HUES48 (cell line): ENCODE data around the gene PLXDC2.

ENCODE experiments used
- H3K27ac ChIP-seq: one replicate; pipeline ENCODE4 v1.7.0; 2013; ENCODE audit warnings: low read depth, low read length, inconsistent platforms
- H3K27me3 ChIP-seq: 2 replicates; pipeline ENCODE4 v1.6.1; 2013; ENCODE audit warnings: mild to moderate bottlenecking, low read length; ENCODE audit not compliant: control insufficient read depth, insufficient read depth
- H3K36me3 ChIP-seq: 2 replicates; pipeline ENCODE4 v1.6.1; 2013; ENCODE audit warnings: low read length; ENCODE audit not compliant: control insufficient read depth, insufficient read depth
- H3K4me1 ChIP-seq: 2 replicates; pipeline ENCODE4 v1.6.1; 2013; ENCODE audit warnings: mild to moderate bottlenecking, low read length; ENCODE audit not compliant: control insufficient read depth, insufficient read depth
- H3K4me3 ChIP-seq: 2 replicates; pipeline ENCODE4 v1.5.1; 2013; ENCODE audit warnings: mild to moderate bottlenecking, low read depth, low read length
- H3K9ac ChIP-seq: 2 replicates; pipeline ENCODE4 v1.6.1; 2013; ENCODE audit warnings: mild to moderate bottlenecking, low read depth, low read length, moderate library complexity
- H3K9me3 ChIP-seq: 2 replicates; pipeline ENCODE4 v1.6.1; 2013; ENCODE audit warnings: low read length; ENCODE audit not compliant: control insufficient read depth, insufficient read depth

Gene PLXDC2

DNA sequence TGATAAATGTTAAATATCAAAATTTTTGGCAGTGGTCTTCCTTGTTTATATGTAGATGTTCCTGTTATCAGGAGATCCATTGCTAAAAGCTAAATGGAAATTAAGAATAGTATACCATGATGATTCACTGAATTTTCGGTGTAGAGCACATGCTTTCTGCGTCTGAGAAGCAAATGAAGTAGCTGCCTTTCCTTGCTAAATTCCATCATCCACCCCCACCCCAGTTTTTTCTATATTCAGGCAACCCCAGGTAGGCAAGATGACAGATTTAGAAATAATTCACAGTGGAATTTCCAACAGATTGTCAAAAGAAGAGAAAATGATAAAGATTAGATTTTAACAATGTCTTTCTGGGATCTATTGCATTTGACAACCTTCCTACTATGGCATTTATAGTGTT lies 231.9 kb downstream of the PLXDC2 start:
- H3K27me3 ChIP-seq, result no peaks in the 10 kb centered on the region
- 0 out of 2 replicates have a peak, but pooled peaks cover 4% of the 10 kb centered on the region for H3K4me1 ChIP-seq
- no peak overlapping the region for H3K9ac ChIP-seq
- H3K36me3 ChIP-seq, result peaks cover 16% of the 10 kb centered on the region; the same call in 1 of the 2 replicates
- H3K27ac ChIP-seq, result no peak overlapping the region
- no peak overlapping the region for H3K4me3 ChIP-seq
- H3K9me3 ChIP-seq, result peaks cover 6% of the 10 kb centered on the region; the same call in 1 of the 2 replicates

DNA sequence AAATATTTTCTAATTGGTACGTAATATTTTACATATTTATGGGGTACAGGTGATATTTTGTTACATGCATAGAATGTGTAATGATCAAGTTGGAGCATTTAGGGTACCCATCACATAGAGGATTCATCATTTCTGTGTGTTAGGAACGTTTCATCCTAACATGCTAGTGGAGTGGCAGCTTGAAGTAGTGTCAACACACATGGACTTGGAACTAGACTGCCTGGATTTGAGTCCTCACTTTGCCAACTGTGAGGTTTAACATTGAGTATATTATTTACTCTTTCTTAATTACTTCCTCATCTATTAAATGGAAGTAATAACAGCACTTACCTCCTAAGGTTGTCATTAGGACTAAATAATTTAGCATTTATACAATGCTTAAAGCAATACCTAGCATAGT lies 241.9 kb downstream of the PLXDC2 start:
- Histone ChIP-seq H3K36me3 (no peaks in the 10 kb centered on the region), H3K4me3 (no peak overlapping the region), H3K9me3 (peaks cover 8% of the 10 kb centered on the region; the same call in 1 of the 2 replicates), H3K4me1 (peaks cover 6% of the 10 kb centered on the region; the same call in 1 of the 2 replicates), H3K27me3 (no peaks in the 10 kb centered on the region), H3K27ac (no peak overlapping the region), H3K9ac (no peak overlapping the region)

DNA sequence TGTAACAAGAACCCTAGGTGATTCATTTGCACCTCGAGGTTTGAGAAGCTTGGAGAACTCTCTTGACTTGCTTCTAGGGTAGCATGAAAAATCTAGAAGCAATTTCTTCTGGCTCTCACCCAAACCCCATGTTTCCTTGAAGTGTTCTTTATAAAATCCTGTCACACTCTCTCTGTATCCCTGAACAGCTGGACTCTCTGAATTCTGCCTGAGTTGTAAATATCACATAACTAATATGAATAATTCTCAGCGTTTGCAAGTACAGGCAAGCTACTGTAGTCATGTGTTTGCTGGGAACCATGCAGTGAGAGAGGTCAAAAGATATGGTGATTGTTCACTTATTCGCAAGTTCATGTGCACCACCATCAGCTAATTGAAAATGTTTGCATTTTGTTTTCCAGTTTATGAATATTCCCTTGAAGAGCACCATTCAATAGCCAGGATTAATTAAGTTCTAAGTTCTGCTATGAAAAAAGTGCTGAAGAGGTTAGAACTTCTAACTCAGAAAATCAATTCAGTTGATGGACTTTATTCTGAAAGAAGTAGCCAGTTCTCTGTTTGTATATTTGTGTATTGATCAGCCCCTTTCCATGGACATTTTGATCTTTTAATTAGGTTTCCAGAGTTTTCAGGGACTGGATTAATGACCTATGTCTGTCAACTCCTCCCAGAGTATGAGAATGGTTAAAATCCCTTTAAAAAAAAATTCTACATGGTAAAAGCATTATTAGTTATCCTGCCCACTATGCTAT lies 243.0 kb downstream of the PLXDC2 start:
- Histone ChIP-seq H3K9ac (no peak overlapping the region), H3K4me3 (no peak overlapping the region), H3K4me1 (peaks cover 6% of the 10 kb centered on the region; the same call in 1 of the 2 replicates), H3K27me3 (no peaks in the 10 kb centered on the region), H3K27ac (no peak overlapping the region), H3K36me3 (no peaks in the 10 kb centered on the region), H3K9me3 (peaks cover 8% of the 10 kb centered on the region; the same call in 1 of the 2 replicates)

DNA sequence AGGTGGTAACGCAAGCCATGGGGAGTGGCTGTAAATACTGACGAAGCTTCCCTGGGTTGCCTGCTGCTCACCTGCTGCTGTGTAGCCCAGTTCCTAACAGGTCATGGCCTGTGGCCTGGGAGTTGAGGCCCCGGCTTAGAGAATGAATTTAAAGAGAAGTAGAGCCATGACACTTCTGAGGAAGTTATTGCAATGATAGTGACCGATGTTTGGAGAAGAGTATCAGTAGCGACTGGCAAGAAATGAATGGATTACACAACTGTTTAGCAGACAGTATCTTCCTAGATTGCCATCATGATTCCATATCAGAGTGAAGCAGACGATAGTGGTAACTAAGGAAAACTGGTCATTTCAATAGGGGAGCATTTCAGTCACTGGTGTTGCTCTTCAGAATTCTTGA lies 249.6 kb downstream of the PLXDC2 start:
- Histone ChIP-seq H3K4me1 (no peaks in the 10 kb centered on the region), H3K27ac (no peak overlapping the region), H3K9ac (no peak overlapping the region), H3K36me3 (peaks cover 2% of the 10 kb centered on the region; the same call in 1 of the 2 replicates), H3K27me3 (no peaks in the 10 kb centered on the region), H3K4me3 (no peak overlapping the region), H3K9me3 (0 out of 2 replicates have a peak, but pooled peaks cover 3% of the 10 kb centered on the region)

DNA sequence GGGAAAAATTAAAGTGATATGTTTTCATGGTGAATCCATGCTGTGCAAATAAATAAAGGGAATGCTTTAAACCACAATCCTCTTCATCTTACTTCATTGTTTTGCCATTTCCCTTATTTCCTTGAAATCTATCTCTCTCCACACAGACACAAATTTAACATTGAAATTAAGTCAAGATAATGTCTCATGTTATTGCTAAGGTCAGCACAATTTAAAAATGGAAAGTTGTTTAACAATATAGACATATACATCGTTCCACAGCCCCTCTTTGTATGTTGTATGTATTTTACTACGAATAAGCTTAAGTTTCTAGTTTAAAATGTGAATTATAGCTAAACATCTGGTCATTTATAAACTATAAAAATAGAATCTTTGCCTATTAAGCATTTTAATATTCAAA lies 256.9 kb downstream of the PLXDC2 start:
- H3K4me3 ChIP-seq, result no peak overlapping the region
- H3K36me3 ChIP-seq, result peaks cover 2% of the 10 kb centered on the region
- no peaks in the 10 kb centered on the region for H3K4me1 ChIP-seq
- H3K27ac ChIP-seq, result no peak overlapping the region
- H3K9ac ChIP-seq, result no peak overlapping the region
- no peaks in the 10 kb centered on the region for H3K27me3 ChIP-seq
- no peaks in the 10 kb centered on the region for H3K9me3 ChIP-seq

DNA sequence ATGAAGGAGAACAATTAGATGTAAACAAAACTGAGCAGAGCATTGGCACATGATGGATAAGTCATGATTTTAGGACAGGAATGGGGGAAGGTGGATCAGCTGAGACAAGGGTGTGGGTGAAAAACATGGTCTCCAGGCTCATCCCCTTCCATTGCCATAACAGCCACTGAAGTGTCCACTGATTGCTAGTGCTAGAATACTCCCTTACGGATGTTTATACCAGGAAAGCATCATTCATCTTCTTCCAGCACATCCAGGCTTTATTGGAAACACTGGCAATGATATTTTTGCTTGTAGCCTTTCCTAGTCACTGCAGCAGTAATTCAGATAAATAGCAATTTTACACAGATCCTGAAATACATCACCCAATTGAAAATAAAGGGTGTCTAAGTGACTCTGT lies 259.5 kb downstream of the PLXDC2 start:
- Histone ChIP-seq H3K9ac (no peak overlapping the region), H3K9me3 (no peaks in the 10 kb centered on the region), H3K4me1 (no peaks in the 10 kb centered on the region), H3K27me3 (no peaks in the 10 kb centered on the region), H3K36me3 (no peaks in the 10 kb centered on the region; the same call in 1 of the 2 replicates), H3K4me3 (no peak overlapping the region), H3K27ac (no peak overlapping the region)

DNA sequence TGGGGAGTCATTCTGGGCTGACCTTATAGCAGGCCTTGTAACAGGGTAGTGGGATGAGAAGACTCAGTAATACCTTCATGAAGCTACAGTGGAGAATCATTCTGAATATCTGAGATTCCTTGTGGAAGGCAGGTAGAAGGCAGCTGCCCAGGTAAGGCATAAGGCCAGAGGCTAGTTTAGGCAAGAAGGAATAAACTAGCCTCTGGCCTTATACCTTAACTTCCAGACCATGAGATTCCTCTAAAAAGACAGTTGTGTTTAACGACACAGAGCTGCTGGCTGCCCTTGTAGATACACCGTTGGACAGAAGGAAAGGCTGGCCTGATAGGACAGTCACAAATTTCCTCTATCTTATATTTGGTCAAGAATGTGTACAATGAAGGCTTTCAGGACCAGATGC lies 268.2 kb downstream of the PLXDC2 start:
- Histone ChIP-seq H3K9ac (no peak overlapping the region), H3K4me3 (no peak overlapping the region), H3K27ac (no peak overlapping the region), H3K36me3 (no peaks in the 10 kb centered on the region), H3K27me3 (no peaks in the 10 kb centered on the region), H3K4me1 (peaks cover 10% of the 10 kb centered on the region; the same call in 1 of the 2 replicates), H3K9me3 (no peaks in the 10 kb centered on the region)

DNA sequence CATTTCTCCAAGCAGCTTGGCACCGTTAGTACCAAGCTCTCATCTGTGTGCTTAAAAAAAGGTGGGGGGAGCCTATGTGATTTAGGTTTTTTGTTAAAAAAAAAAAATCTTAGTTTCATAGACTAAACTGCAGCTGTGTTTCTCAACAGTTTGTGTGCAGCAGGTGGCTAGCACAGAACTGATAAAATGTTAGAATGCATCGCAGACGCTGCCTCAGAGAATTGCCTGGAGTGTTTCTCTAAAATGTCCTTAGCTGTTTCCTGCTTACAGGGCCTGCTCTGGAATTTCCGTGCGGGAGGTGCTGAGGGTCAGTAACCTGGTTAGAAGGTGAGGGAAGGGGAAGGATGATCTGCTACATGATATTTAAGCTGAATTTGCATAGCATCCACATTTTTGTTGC lies 268.9 kb downstream of the PLXDC2 start:
- no peaks in the 10 kb centered on the region for H3K36me3 ChIP-seq
- H3K27ac ChIP-seq, result no peak overlapping the region
- H3K4me3 ChIP-seq, result no peak overlapping the region
- H3K27me3 ChIP-seq, result no peaks in the 10 kb centered on the region
- no peaks in the 10 kb centered on the region for H3K9me3 ChIP-seq
- H3K4me1 ChIP-seq, result peaks cover 10% of the 10 kb centered on the region; the same call in 1 of the 2 replicates
- H3K9ac ChIP-seq, result no peak overlapping the region

DNA sequence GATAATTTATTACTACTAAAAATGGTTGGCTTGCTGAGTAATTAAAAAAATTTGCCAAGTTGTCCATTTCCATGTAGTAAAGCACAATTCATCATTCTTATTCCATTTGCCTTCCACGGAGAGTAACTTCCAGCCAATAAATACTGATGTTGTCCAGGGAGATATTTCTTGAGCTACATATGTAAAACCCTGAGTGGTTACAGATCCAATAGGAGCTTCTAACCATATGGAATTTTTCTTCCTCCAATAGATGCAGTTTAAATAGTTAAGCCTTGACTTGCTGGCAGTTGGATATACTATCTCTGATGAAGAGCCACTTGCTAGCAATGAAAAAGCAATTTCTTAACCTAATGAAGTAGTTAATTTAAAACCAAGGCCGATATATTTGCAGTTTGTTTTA lies 271.1 kb downstream of the PLXDC2 start:
- Histone ChIP-seq H3K4me1 (peaks cover 10% of the 10 kb centered on the region; the same call in 1 of the 2 replicates), H3K27ac (no peak overlapping the region), H3K4me3 (no peak overlapping the region), H3K27me3 (no peaks in the 10 kb centered on the region), H3K9ac (no peak overlapping the region), H3K9me3 (no peaks in the 10 kb centered on the region), H3K36me3 (no peaks in the 10 kb centered on the region)

DNA sequence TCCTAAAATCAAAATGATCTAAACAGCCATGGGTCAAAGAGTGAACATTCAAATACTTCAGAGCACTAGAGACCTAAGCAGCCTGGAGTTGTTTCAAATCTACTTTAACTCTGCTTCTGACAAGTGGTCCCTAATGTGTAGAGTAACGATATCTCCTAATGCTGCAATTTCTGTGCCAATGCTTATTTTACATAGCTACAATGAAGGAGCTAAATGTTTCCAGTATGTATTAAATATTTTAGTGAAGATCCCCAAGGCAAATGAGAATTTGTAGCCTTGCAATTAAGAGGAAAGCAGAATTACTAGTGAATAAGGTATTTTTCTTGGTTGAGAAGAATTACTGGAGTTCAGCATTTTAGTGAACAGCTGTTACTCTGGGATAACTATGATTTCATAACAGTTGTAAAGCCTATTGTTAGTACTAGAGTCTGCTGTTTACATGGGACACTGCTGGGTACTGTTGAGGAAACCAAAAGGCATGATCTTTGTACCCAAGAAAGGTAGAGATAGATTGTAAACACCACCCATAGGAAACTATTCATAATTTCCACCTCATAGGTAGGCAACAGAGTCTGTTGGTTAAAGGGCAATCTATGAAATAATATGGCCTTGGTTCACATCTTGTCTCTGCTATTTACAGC lies 271.9 kb downstream of the PLXDC2 start:
- H3K4me3 ChIP-seq, result no peak overlapping the region
- H3K9ac ChIP-seq, result no peak overlapping the region
- peaks cover 10% of the 10 kb centered on the region; the same call in 1 of the 2 replicates for H3K4me1 ChIP-seq
- no peak overlapping the region for H3K27ac ChIP-seq
- no peaks in the 10 kb centered on the region for H3K27me3 ChIP-seq
- H3K36me3 ChIP-seq, result no peaks in the 10 kb centered on the region
- no peaks in the 10 kb centered on the region for H3K9me3 ChIP-seq

DNA sequence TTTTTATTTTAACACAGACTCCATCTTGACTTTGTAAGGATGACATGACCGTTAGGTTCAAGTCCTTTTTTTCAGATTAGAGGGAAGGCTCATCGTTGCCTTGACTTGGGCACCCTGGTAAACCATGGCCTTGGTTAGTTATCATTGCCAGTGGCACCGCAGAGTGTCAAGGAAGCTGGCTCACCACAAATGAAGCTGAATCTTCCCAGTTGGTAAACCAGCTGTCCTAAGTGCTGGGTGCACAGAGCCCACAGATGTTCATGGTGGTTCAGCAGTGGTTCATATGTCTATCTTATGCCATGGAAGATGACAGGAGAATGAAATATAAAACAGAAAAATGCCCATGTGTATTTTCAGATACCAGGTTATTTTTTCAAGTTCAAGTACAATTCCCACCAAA lies 273.6 kb downstream of the PLXDC2 start:
- Histone ChIP-seq H3K4me3 (no peak overlapping the region), H3K27me3 (no peaks in the 10 kb centered on the region), H3K27ac (no peak overlapping the region), H3K9me3 (no peaks in the 10 kb centered on the region), H3K36me3 (no peaks in the 10 kb centered on the region), H3K9ac (no peak overlapping the region), H3K4me1 (0 out of 2 replicates have a peak, but pooled peaks cover under 1% of the 10 kb centered on the region)
